ENCODE measurements around the gene CACNA2D4. TPM values are rescaled to one million over a fixed set of nuclear protein-coding genes. Genes with fewer than 3 reads are reported as not detected.

The CACNA2D4 gene
- total and polyA plus RNA-seq, 4 donors, result 1.5 to 12.6 (median 7.3) TPM

- H3K9me3 ChIP-seq (ENCODE audit: control insufficient read depth in 4 of 4, insufficient read depth in 3 of 4, low read length in 3 of 4), result no peaks in the 10 kb centered on the region
- no peak for TF ChIP-seq CTCF (IDR thresholded peaks at IDR 0.05; ENCODE audit: control extremely low read depth, extremely low read depth)
- no peak overlapping the region for H3K27ac ChIP-seq (ENCODE audit: low read depth in 1 of 2, low read length in 1 of 2)
- peaks cover 8 to 13% (median 9%) of the 10 kb centered on the region in 4 donors for H3K36me3 ChIP-seq (ENCODE audit: control insufficient read depth in 4 of 4, insufficient read depth in 4 of 4, low read length in 4 of 4)
- no peak overlapping the region for H3K4me3 ChIP-seq
- no peaks in the 10 kb centered on the region for H3K27me3 ChIP-seq (ENCODE audit: control insufficient read depth in 3 of 3, insufficient read depth in 3 of 3, low read length in 2 of 3)
- no peak for ATAC-seq (ENCODE audit: insufficient read depth, low FRiP score)
- H3K9ac ChIP-seq (ENCODE audit: insufficient read depth in 1 of 2, low read length in 2 of 2), result peak overlapping the region in 1 of 2 donors; percentile 20
- peaks cover 0 to 22% (median 4%) of the 10 kb centered on the region in 5 donors for H3K4me1 ChIP-seq (ENCODE audit: control insufficient read depth in 5 of 5, insufficient read depth in 5 of 5, low read length in 5 of 5)
- 61 to 74% methylated on average over 4 of the region's 4 CpGs for WGBS, 2 donors
- peak; percentile 18 to 89 (median 85) for DNase-seq
These were observed 159.6 kb downstream of the CACNA2D4 start for GRCh38 chr12:1758887-1759286.

- peaks cover 0 to 22% (median 4%) of the 10 kb centered on the region in 5 donors for H3K4me1 ChIP-seq (ENCODE audit: control insufficient read depth in 5 of 5, insufficient read depth in 5 of 5, low read length in 5 of 5)
- ATAC-seq (ENCODE audit: insufficient read depth, low FRiP score), result no peak
These were observed 160.1 kb downstream of the CACNA2D4 start for GRCh38 chr12:1758376-1758775.

GRCh38 chr12:1750300-1750699 is 168.2 kb downstream of the CACNA2D4 start:
- Histone ChIP-seq H3K4me1 (ENCODE audit: control insufficient read depth in 5 of 5, insufficient read depth in 5 of 5, low read length in 5 of 5) (peaks cover 0 to 5% (median 0%) of the 10 kb centered on the region in 5 donors), H3K27ac (ENCODE audit: low read depth in 1 of 2, low read length in 1 of 2) (no peak overlapping the region), H3K9ac (ENCODE audit: insufficient read depth in 1 of 2, low read length in 2 of 2) (no peak overlapping the region), H3K9me3 (ENCODE audit: control insufficient read depth in 4 of 4, insufficient read depth in 3 of 4, low read length in 3 of 4) (peaks cover 0 to 6% (median under 1%) of the 10 kb centered on the region in 4 donors), H3K4me3 (no peak overlapping the region), H3K27me3 (ENCODE audit: control insufficient read depth in 3 of 3, insufficient read depth in 3 of 3, low read length in 2 of 3) (no peaks in the 10 kb centered on the region), H3K36me3 (ENCODE audit: control insufficient read depth in 4 of 4, insufficient read depth in 4 of 4, low read length in 4 of 4) (peaks cover 3 to 8% (median 7%) of the 10 kb centered on the region in 4 donors)
- ATAC-seq (ENCODE audit: insufficient read depth, low FRiP score) (no peak), DNase-seq (no peak)
- 92 to 93% methylated on average over 3 of the region's 3 CpGs for WGBS, 2 donors
- TF ChIP-seq CTCF (IDR thresholded peaks at IDR 0.05; ENCODE audit: control extremely low read depth, extremely low read depth), result no peak

More at GRCh38 chr12:1758376-1758775, 160.1 kb downstream of the CACNA2D4 start:
- no peak for TF ChIP-seq CTCF (IDR thresholded peaks at IDR 0.05; ENCODE audit: control extremely low read depth, extremely low read depth)
- DNase-seq, result peak in 1 of 3 donors; percentile 59
- H3K4me3 ChIP-seq, result no peak overlapping the region
- peaks cover 8 to 13% (median 9%) of the 10 kb centered on the region in 4 donors for H3K36me3 ChIP-seq (ENCODE audit: control insufficient read depth in 4 of 4, insufficient read depth in 4 of 4, low read length in 4 of 4)
- 94 to 97% methylated on average over 2 of the region's 2 CpGs for WGBS, 2 donors
- no peaks in the 10 kb centered on the region for H3K9me3 ChIP-seq (ENCODE audit: control insufficient read depth in 4 of 4, insufficient read depth in 3 of 4, low read length in 3 of 4)
- no peak overlapping the region for H3K9ac ChIP-seq (ENCODE audit: insufficient read depth in 1 of 2, low read length in 2 of 2)
- no peaks in the 10 kb centered on the region for H3K27me3 ChIP-seq (ENCODE audit: control insufficient read depth in 3 of 3, insufficient read depth in 3 of 3, low read length in 2 of 3)
- H3K27ac ChIP-seq (ENCODE audit: low read depth in 1 of 2, low read length in 1 of 2), result no peak overlapping the region

- 98 to 99% methylated on average over 5 of the region's 5 CpGs for WGBS, 2 donors
- DNase-seq (no peak), ATAC-seq (ENCODE audit: insufficient read depth, low FRiP score) (no peak)
- Histone ChIP-seq H3K27ac (ENCODE audit: low read depth in 1 of 2, low read length in 1 of 2) (no peak overlapping the region), H3K36me3 (ENCODE audit: control insufficient read depth in 4 of 4, insufficient read depth in 4 of 4, low read length in 4 of 4) (peaks cover 0 to 6% (median 4%) of the 10 kb centered on the region in 4 donors), H3K4me3 (no peak overlapping the region), H3K4me1 (ENCODE audit: control insufficient read depth in 5 of 5, insufficient read depth in 5 of 5, low read length in 5 of 5) (peaks cover 0 to 5% (median 0%) of the 10 kb centered on the region in 5 donors), H3K9me3 (ENCODE audit: control insufficient read depth in 4 of 4, insufficient read depth in 3 of 4, low read length in 3 of 4) (peaks cover 0 to 6% (median under 1%) of the 10 kb centered on the region in 4 donors), H3K27me3 (ENCODE audit: control insufficient read depth in 3 of 3, insufficient read depth in 3 of 3, low read length in 2 of 3) (no peaks in the 10 kb centered on the region), H3K9ac (ENCODE audit: insufficient read depth in 1 of 2, low read length in 2 of 2) (no peak overlapping the region)
- TF ChIP-seq CTCF (IDR thresholded peaks at IDR 0.05; ENCODE audit: control extremely low read depth, extremely low read depth), result no peak
These were observed 169.4 kb downstream of the CACNA2D4 start for GRCh38 chr12:1749019-1749418.
